ENCODE results near the gene DNAH8. TPM values are rescaled to one million over a fixed set of nuclear protein-coding genes. Genes with fewer than 3 reads are reported as not detected.

The DNAH8 gene
- total RNA-seq (2022; extraction: Qiagen RNA extraction; ENCODE audit: low read depth): not detected in 5 replicates

GRCh38 chr6:38715016-38715689, at the start of gene DNAH8:
TSS of gene DNAH8 (plus strand) at chr6:38715311. CDS start at chr6:38722810, 7,499 bp downstream.

GRCh38 chr6:38702558-38703397, 12.3 kb upstream of the DNAH8 start, which contains the start of gene GLO1:
TSS of gene GLO1 (minus strand) at chr6:38703145. CDS start at chr6:38703054, 91 bp downstream.

GRCh38 chr6:39048481-39049399, 333.6 kb downstream of the DNAH8 start, which contains the start of gene GLP1R:
TSS of gene GLP1R (plus strand) at chr6:39048781. CDS start at chr6:39048841, 60 bp downstream.

Other genes starting within 250 kb of the DNAH8 start
- 2.1 to 2.9 TPM (median 2.4 TPM) in 5 replicates for gene BTBD9, start 75.4 kb upstream of the DNAH8 start, total RNA-seq (2022; extraction: Qiagen RNA extraction; ENCODE audit: low read depth)
- gene GLO1, start 12.2 kb upstream of the DNAH8 start, total RNA-seq (2022; extraction: Qiagen RNA extraction; ENCODE audit: low read depth): 52.5 to 104 TPM (median 94.4 TPM) in 5 replicates

Data from A549 treated with RU486 at 1 μM for 4 hours (cell line).